GM18519 (cell line): ENCODE data around the gene ALG9.

Experiments used
- ATAC-seq: cut with Tn5 transposase; IDR thresholded peaks from one replicate; pipeline ENCODE4 v1.9.1; 2021; ENCODE audit warnings: mild to moderate bottlenecking, moderate library complexity; ENCODE audit not compliant: unreplicated experiment, low FRiP score

The ALG9 gene

GRCh38 chr11:111882202-111882601, 10.8 kb upstream of the ALG9 start:
- no peak for ATAC-seq

DNA sequence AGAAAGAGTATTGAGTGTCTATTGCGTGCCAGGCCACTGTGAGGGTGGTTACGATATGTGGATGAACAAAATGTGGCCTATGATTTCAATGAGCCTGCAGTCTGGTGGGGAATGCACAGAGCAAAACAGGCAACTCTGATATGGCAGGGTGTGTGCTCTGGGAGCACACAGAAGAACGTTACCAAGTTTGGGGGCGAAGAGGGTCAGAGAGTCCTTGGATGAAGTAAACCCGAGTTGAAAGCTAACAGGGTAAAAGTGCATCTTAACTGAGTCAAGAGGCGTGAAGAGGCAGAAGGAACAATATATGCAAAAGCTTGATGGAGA, 8.2 kb upstream of the ALG9 start:
- no peak for ATAC-seq

GRCh38 chr11:111878849-111879636, 7.7 kb upstream of the ALG9 start, which contains the start of the genes CFAP68 and FDXACB1:
Gene CFAP68 (plus strand): TSS chr11:111879541. CDS start chr11:111879561, 20 bp downstream.
Gene FDXACB1 (minus strand): TSS chr11:111879165. CDS start chr11:111879132, 33 bp downstream.
- peak; percentile 63 for ATAC-seq

GRCh38 chr11:111878385-111878848, 7.0 kb upstream of the ALG9 start:
- ATAC-seq = no peak

GRCh38 chr11:111871693-111872161, 346 bp upstream of the ALG9 start:
- ATAC-seq = no peak

DNA sequence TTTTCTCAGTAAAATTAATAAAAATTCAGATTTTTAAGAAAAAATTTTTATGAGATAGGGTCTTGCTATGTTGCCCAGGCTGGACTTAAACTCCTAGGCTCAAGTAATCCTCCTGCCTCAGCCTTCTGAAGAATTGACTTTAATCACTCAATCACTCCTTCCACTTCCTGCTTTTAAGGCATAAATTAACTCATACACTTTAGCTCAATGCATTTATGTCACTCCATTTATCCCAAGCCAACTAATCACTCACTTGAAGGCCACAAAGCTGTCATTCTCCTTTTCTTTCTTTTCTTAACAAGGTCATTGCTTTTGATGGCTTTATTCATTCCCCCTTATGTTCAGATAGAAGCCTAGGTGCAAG, 877 bp downstream of the ALG9 start:
- peak; percentile 5 for ATAC-seq

DNA sequence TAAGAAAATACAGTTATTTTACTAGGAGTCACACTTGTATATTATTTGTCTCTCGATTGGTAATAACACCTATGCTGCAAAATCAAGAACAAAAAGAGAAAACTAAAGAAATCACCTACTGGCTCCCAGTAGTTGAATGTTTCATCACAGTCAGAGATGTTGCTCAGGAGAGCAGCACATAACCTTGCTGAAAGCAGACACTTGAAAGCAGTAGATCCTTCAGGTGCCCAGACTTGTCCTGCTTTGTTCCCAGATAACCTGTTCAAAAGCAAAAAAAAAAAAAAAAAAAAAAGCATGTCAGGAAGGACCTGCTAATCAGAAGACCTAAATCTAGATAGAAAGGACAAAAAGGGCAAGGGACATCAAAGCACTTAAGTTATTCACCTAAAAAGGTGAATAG, 1.3 kb downstream of the ALG9 start:
- no peak for ATAC-seq

DNA sequence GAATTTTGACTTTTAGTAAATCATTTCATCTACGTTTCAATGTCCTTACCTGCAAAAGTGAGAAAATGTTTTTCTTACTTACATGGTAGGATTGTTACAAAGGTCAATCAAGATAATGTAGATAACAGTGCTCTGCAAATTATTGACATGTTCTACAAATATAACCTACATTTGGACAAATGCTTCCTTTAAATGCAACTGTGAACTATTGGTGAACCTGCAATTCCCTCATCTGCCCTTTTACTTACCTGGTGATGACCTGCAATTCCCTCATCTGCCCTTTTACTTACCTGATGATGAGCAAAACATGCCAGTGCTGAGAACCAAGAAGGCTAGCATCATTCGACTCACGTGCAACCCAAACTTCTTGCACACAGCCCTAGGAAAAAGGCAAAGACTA, 11.1 kb downstream of the ALG9 start:
- no peak for ATAC-seq

GRCh38 chr11:111855506-111855905, 15.9 kb downstream of the ALG9 start:
- ATAC-seq = no peak

DNA sequence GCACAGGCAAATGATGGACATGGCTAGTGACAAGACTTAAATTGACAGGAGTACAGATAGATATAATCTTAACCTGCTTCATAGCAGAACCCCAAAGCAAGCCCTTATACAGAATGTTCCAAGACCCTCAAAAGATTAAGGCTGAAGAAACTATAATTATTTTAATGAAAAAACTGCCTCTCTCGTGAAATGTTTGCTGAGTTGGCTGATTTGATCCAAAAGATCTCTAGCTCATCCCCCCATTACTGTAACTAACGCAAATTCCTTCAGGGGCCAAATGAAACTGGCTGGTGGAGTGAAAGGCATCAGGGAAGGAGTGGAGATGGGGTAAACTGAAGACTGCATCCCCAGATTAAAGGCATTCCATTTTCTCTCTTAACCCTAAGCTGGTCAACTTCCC, 19.3 kb downstream of the ALG9 start:
- no peak for ATAC-seq

DNA sequence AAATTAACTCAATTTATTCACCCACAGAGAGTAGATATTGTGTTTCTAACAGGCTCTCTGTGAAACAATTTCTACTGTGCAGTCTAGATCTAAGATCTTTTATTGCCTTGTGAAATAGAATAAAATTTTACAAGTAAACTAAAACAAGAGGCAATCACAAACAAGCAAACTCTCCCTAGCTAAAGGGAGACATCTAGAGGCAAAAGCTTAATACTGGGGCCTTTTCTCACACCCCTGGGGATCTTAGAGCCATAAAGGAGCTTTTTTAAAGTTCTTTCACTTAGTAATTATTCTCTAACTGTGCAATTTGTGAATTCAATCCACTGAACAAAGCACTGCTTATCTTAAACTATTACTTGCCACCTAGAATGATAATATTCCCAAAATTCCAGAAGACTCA, 19.7 kb downstream of the ALG9 start:
- ATAC-seq = no peak

- ATAC-seq = no peak
These were observed 20.3 kb downstream of the ALG9 start for GRCh38 chr11:111851067-111851466.

- no peak for ATAC-seq
These were observed 21.8 kb downstream of the ALG9 start for GRCh38 chr11:111849631-111850030.

DNA sequence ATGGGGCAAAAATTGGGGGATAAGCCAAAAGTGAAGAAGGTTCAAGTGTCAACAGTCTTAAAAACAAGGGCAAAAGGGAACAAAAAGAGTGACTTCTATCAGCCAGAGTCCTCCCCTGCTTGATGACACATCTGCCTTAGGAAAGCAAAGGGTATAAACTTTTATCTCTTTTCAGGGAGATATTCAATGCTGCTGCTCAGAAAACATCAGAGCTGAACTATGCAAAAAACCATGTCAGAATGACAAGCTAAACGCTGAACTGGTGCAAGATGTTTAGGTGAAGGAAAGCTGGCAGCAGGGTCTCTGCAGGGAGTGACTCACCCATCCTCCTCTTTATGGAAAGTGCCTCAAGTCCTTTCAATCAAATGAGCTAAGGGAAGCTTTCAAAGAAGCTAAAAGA, 24.7 kb downstream of the ALG9 start:
- ATAC-seq = no peak

- no peak for ATAC-seq
These were observed 25.3 kb downstream of the ALG9 start for GRCh38 chr11:111846063-111846462.

GRCh38 chr11:111845276-111846028, 25.9 kb downstream of the ALG9 start:
- no peak for ATAC-seq

DNA sequence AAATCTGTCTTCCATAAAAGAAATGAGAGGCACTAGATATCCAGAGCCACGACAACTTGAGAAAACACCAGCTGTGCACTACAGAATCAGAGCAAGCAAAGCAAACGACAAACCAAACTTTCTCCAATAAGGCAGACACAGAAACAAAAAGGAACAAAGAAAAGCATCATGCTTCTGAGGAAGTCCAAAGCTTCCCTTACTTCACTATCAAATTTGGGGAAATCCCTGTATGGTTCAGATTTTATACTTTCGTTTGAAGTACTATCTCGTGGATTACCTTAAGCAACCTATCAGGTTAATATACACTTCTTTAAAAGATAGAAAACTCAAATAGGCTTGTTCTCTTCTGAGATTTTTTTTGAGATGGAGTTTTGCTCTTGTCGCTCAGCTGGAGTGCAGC, 27.7 kb downstream of the ALG9 start:
- ATAC-seq = no peak

DNA sequence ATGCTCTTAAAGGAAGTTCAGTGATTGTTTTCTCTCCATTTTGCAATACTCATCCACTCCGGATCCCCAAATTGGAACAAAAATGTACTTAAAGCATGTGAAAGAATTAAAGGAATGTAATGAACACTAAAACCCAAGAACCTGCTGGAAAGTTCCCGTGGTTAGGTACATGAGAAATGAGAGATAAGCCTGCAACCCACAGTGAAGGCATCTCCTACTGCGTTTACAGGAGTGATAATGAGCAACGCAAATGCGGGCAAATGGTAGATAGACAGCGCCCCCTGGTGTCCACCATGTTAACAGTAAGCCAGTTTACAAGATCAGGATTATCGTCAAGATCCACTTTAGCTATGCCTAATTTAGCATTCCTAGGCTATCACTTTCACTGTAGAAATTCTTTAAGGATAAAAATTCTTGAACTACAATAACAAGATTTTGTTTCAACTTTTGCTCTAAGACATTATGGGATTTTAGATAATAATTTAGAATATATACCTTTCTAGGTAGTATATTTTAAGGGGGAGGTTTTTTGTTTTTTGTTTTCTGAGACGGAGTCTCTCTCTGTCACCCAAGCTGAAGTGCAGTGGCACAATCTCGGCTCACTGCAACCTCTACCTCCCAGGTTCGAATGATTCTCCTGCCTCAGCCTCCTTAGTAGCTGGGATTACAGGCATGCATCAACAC, 29.9 kb downstream of the ALG9 start:
- ATAC-seq = no peak

GRCh38 chr11:111840143-111840542, 31.2 kb downstream of the ALG9 start:
- ATAC-seq = no peak

DNA sequence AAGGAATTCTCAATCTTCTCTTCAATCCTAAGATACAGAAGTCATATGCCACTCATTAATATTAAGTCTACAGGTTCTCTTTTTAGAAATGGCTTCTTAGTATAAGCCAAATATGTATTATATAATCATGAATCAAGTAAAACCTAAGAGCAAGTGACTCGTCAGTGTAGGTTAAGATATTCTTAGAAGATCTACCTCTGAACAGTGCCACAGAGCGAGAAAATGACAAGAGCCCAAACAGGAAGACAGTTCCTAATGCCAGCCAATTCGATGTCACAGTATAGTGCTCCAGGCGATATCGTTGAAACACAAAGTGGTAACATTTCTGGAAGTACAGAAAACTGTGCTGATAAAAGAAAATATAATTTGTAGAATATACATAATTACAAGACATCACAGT, 33.3 kb downstream of the ALG9 start:
- ATAC-seq = no peak

DNA sequence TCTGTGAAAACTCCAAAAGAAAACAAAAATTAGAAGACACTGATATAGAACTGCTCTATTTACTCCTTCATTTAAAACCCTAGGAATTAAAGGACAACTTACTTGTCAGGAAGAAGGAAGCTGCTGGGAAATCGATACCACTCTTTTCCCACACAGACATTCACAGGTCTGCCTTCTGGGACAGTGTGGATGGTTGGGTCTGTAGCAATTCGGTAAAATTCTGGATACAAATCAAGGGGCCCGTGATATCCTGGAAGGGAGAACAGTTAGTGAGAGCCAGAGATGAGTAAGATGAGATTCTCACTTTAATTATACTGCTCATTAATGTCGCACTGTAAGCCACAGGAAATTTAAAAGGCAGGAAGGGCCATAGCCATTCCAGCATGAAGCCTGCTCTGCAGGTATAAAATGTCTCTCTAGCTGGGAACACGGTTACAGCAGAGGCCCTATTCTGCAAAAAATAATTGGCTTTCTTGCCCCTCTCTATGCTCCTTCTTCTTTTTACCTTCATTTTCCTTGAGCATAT, 34.0 kb downstream of the ALG9 start:
- no peak for ATAC-seq
